H1 (cell line): ENCODE results near the gene CCDC171. TPM values are rescaled to one million over a fixed set of nuclear protein-coding genes. Genes with fewer than 3 reads are reported as not detected.

ENCODE experiments used
- CHD7 ChIP-seq: fragments of 300-600 bp; sonication (generic); IDR thresholded peaks from 2 replicates; pipeline ENCODE4 v1.7.1; 2012; ENCODE audit warnings: low read length, moderate library complexity, mild to moderate bottlenecking, inconsistent platforms; ENCODE audit not compliant: insufficient replicate concordance
- GABPA ChIP-seq: IDR thresholded peaks from 2 replicates; pipeline ENCODE4 v1.6.1; 2011; ENCODE audit warnings: mild to moderate bottlenecking, low read length, moderate library complexity, borderline replicate concordance; ENCODE audit not compliant: insufficient read depth
- SP1 ChIP-seq: IDR thresholded peaks from 2 replicates; pipeline ENCODE4 v1.6.1; 2011; ENCODE audit warnings: low read depth, low read length
- polyA plus RNA-seq, 7 experiments: library from polyadenylated mRNA; depleted of rRNA in 3 of 7; stranded (reverse) in 5 of 7; unstranded in 2 of 7; fragments of >200 nt in 5 of 7; fragments of 200-250 nt in 2 of 7; gene quantifications; 1 replicate in 5 of 7; 2 replicates in 1 of 7; 4 replicates in 1 of 7; pipeline versions ENCODE4 v1.2.1 to v1.2.3, GENCODE V29; 2011 to 2013; ENCODE audit warnings: missing spikeins in 2 of 7, mixed read lengths in 2 of 7
- total RNA-seq: library from RNA; stranded (reverse); fragmentation: NEBNext Ultra II Directional; extraction: Animal tissue kit (Norgen Biotek cat#: 25700); gene quantifications from 2 replicates; pipeline ENCODE4 v1.2.1, GENCODE V29; 2021

CCDC171 gene
- total and polyA plus RNA-seq, 2 of the 8 experiments (the other 6 are each of a cell fraction or from before 2014, with no cell fraction given) = 0.83 to 2.3 TPM

GRCh38 chr9:15724612-15725011 is 171.8 kb downstream of the CCDC171 start (continued):
- TF ChIP-seq GABPA (no peak), CHD7 (no peak), SP1 (no peak)
